OCI-LY1 (cell line): ENCODE results near the gene CDH23.

Source experiments
- H2AFZ ChIP-seq: fragments of 200-600 bp; sonication (generic), shearing (Covaris generic); 2 replicates; pipeline ENCODE4 v1.6.0; 2014; ENCODE audit warnings: antibody characterized with exemption, mild to moderate bottlenecking, low read length
- H3F3A ChIP-seq: fragments of 200-600 bp; sonication (generic), shearing (Covaris generic); 2 replicates; pipeline ENCODE4 v1.6.0; 2014; ENCODE audit warnings: mild to moderate bottlenecking, antibody characterized with exemption, low read length, moderate library complexity; ENCODE audit not compliant: insufficient read depth
- H3K27ac ChIP-seq: fragments of 200-600 bp; sonication (generic); 2 replicates; pipeline ENCODE4 v1.5.1; 2014; ENCODE audit warnings: low read length, mixed run types, mild to moderate bottlenecking, low read depth; ENCODE audit not compliant: poor library complexity, severe bottlenecking
- H3K27me3 ChIP-seq: fragments of 200-600 bp; sonication (generic); 2 replicates; pipeline ENCODE4 v1.6.0; 2014; ENCODE audit warnings: antibody characterized with exemption, mild to moderate bottlenecking, low read length, moderate library complexity; ENCODE audit not compliant: insufficient read depth
- H3K36me3 ChIP-seq: fragments of 200-600 bp; sonication (generic); 2 replicates; pipeline ENCODE4 v1.6.1; 2014; ENCODE audit warnings: mild to moderate bottlenecking, antibody characterized with exemption, low read length, moderate library complexity, mixed read lengths; ENCODE audit not compliant: insufficient read depth
- H3K4me1 ChIP-seq: fragments of 200-600 bp; sonication (generic); 2 replicates; pipeline ENCODE4 v1.5.1; 2014; ENCODE audit warnings: mild to moderate bottlenecking, low read length, moderate library complexity; ENCODE audit not compliant: insufficient read depth, severe bottlenecking
- H3K4me2 ChIP-seq: fragments of 200-600 bp; sonication (generic), shearing (Covaris generic); 2 replicates; pipeline ENCODE4 v1.6.1; 2014; ENCODE audit warnings: low read length
- H3K4me3 ChIP-seq: fragments of 200-600 bp; sonication (generic); 2 replicates; pipeline ENCODE4 v1.5.1; 2014; ENCODE audit warnings: low read length, low read depth, mild to moderate bottlenecking, mixed read lengths; ENCODE audit not compliant: poor library complexity, severe bottlenecking
- H3K79me2 ChIP-seq: fragments of 200-600 bp; shearing (Covaris generic); 2 replicates; pipeline ENCODE4 v1.6.1; 2016; ENCODE audit warnings: mixed run types, low read length, mixed read lengths; ENCODE audit not compliant: insufficient read depth
- H3K9ac ChIP-seq: fragments of 200-600 bp; sonication (generic), shearing (Covaris generic); 2 replicates; pipeline ENCODE4 v1.6.1; 2014; ENCODE audit warnings: mild to moderate bottlenecking, low read length, mixed read lengths
- H3K9me2 ChIP-seq: fragments of 200-600 bp; sonication (generic), shearing (Covaris generic); 2 replicates; pipeline ENCODE4 v1.6.1; 2014; ENCODE audit warnings: low read depth, mild to moderate bottlenecking, low read length, mixed read lengths
- H3K9me3 ChIP-seq: fragments of 200-600 bp; shearing (Covaris generic); 2 replicates; pipeline ENCODE4 v1.6.1; 2014; ENCODE audit warnings: low read length, mixed read lengths
- H4K20me1 ChIP-seq: fragments of 200-600 bp; sonication (generic), shearing (Covaris generic); 2 replicates; pipeline ENCODE4 v1.6.0; 2016; ENCODE audit warnings: mild to moderate bottlenecking, low read length; ENCODE audit not compliant: insufficient read depth
- CTCF ChIP-seq: fragments of 200-600 bp; sonication (generic), shearing (Covaris generic); IDR thresholded peaks from 2 replicates; pipeline ENCODE4 v1.5.1; 2017; ENCODE audit warnings: mild to moderate bottlenecking, antibody characterized with exemption, low read length, moderate library complexity, mixed read lengths
- EZH2 ChIP-seq: fragments of 200-600 bp; sonication (generic), shearing (Covaris generic); IDR thresholded peaks from 2 replicates; pipeline ENCODE4 v1.8.0; 2017; ENCODE audit warnings: borderline replicate concordance, mixed run types, mild to moderate bottlenecking, antibody characterized with exemption, low read length, moderate library complexity, mixed read lengths

CDH23 gene

DNA sequence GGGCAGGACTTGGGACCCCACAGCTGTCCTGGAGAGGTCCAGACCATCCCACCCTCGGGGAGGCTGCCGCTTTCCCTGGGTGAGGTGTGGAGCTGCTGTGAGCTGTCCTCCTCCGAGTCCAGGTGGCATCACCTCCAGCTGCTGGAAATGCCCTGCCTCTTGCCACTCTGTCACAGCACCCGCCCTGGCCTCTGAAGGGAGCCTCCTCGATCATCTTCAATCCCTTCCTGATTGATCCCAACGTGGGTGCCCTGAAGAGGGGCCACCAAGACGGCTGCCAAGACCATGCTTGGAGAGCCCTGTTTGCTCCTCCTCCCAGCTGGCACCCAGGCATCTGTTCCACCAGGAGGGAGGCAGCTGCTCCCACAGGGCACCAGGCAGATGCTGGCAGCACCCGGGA, 318.3 kb downstream of the CDH23 start:
- Histone ChIP-seq H3K27ac (no peak overlapping the region), H3K27me3 (no peaks in the 10 kb centered on the region; the same call in 1 of the 2 replicates), H3K9me3 (no peaks in the 10 kb centered on the region), H3K36me3 (no peaks in the 10 kb centered on the region), H3K4me3 (no peak overlapping the region), H3K4me1 (peaks cover 19% of the 10 kb centered on the region), H4K20me1 (no peaks in the 10 kb centered on the region), H2AFZ (no peak overlapping the region), H3F3A (no peaks in the 10 kb centered on the region), H3K79me2 (no peaks in the 10 kb centered on the region), H3K9ac (no peak overlapping the region), H3K4me2 (no peak overlapping the region), H3K9me2 (no peaks in the 10 kb centered on the region)
- TF ChIP-seq CTCF (no peak), EZH2 (no peak)

DNA sequence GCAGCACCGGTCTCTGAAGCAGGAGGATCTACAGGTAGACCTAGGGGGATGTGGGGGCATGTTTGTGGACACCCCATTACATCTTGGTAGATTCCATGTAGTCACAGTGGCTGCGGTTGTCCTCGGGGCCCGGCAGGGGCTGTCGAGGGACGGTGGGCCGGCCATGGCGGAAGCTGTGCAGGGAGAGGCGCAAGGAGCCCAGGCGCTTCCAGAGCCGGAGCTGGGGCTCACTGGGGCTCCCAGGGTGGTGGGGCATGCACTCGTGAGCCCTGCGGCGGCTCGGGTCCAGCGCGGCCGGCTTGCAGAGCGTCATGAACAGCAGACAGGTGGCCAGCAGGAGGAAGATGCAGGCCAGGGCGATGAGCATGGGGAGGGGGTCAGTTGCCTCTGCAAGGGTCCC, 319.1 kb downstream of the CDH23 start:
- Histone ChIP-seq H3K4me1 (peaks cover 19% of the 10 kb centered on the region), H3K79me2 (no peaks in the 10 kb centered on the region), H3K36me3 (no peaks in the 10 kb centered on the region), H3K27me3 (peaks cover 4% of the 10 kb centered on the region; the same call in 1 of the 2 replicates), H3K9me3 (no peaks in the 10 kb centered on the region), H3F3A (no peaks in the 10 kb centered on the region), H3K9me2 (no peaks in the 10 kb centered on the region), H4K20me1 (no peaks in the 10 kb centered on the region), H2AFZ (no peak overlapping the region), H3K4me2 (no peak overlapping the region), H3K27ac (no peak overlapping the region), H3K9ac (no peak overlapping the region), H3K4me3 (no peak overlapping the region)
- TF ChIP-seq EZH2 (no peak), CTCF (no peak)

DNA sequence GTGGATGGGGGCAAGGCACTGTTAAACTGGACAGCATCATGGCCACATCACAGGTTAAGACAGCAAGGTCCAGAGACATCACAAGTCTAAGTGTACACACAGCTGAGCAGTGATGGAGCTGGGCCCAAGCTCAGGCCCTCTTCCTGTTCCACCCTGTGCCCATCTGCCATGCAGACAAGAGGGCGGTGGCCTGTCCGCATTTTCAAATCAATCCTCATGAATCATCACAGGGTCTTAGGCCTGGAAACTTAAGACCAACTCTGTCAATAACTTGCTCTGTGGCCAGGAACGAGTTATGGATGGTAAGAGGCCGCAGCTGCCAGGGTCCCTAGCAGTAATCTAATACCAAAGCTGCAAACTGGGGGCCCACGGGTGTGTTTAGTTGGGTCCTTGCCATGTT, 319.7 kb downstream of the CDH23 start:
- Histone ChIP-seq H3F3A (no peaks in the 10 kb centered on the region), H3K4me2 (no peak overlapping the region), H3K4me3 (no peak overlapping the region), H3K9me3 (no peaks in the 10 kb centered on the region), H3K4me1 (peaks cover 19% of the 10 kb centered on the region), H3K9me2 (no peaks in the 10 kb centered on the region), H3K27me3 (0 out of 2 replicates have a peak, but pooled peaks cover 6% of the 10 kb centered on the region), H3K79me2 (no peaks in the 10 kb centered on the region), H4K20me1 (no peaks in the 10 kb centered on the region), H3K36me3 (no peaks in the 10 kb centered on the region), H2AFZ (no peak overlapping the region), H3K9ac (no peak overlapping the region), H3K27ac (no peak overlapping the region)
- TF ChIP-seq CTCF = no peak
- TF ChIP-seq EZH2 = no peak
